ENCODE data around the gene PNMA8B. TPM values are rescaled to one million over a fixed set of nuclear protein-coding genes. Genes with fewer than 3 reads are reported as not detected.

The PNMA8B gene
- total RNA-seq, 2 donors from 2014 or later: 0.96 to 3.1 TPM

- H3K4me3 ChIP-seq: no peak overlapping the region
- H3K27me3 ChIP-seq (replicated peaks; ENCODE audit: insufficient read depth): no peaks in the 10 kb centered on the region
- H3K27ac ChIP-seq: no peak overlapping the region
- DNase-seq (ENCODE audit: low spot score): no peak
- TF ChIP-seq CTCF (IDR thresholded peaks at IDR 0.05): no peak
- TF ChIP-seq POLR2AphosphoS5 (IDR thresholded peaks at IDR 0.05): no peak
- no peak for TF ChIP-seq POLR2A (IDR thresholded peaks at IDR 0.05)
- intact Hi-C loops (cut with DNase I): no loop called here
- no peaks in the 10 kb centered on the region for H3K4me1 ChIP-seq (replicated peaks)
- H3K36me3 ChIP-seq: no peaks in the 10 kb centered on the region
- 59% methylated on average over 2 of the region's 2 CpGs for WGBS
- H3K9me3 ChIP-seq: no peaks in the 10 kb centered on the region
Measured at GRCh38 chr19:46461537-46461936, 34.1 kb downstream of the PNMA8B start.

GRCh38 chr19:46460981-46461380 is 34.7 kb downstream of the PNMA8B start:
- no peak overlapping the region for H3K27ac ChIP-seq
- DNase-seq (ENCODE audit: low spot score): no peak
- intact Hi-C loops (cut with DNase I): no loop called here

GRCh38 chr19:46460055-46460454 is 35.6 kb downstream of the PNMA8B start:
- no peak for DNase-seq (ENCODE audit: low spot score)
- H3K4me1 ChIP-seq (replicated peaks): no peaks in the 10 kb centered on the region
- H3K4me3 ChIP-seq: no peak overlapping the region
- no peaks in the 10 kb centered on the region for H3K9me3 ChIP-seq
- intact Hi-C loops (cut with DNase I): no loop called here
- H3K27ac ChIP-seq: no peak overlapping the region
- H3K36me3 ChIP-seq: no peaks in the 10 kb centered on the region
- WGBS: 98% methylated on average over 2 of the region's 2 CpGs
- no peaks in the 10 kb centered on the region for H3K27me3 ChIP-seq (replicated peaks; ENCODE audit: insufficient read depth)
- no peak for TF ChIP-seq POLR2AphosphoS5 (IDR thresholded peaks at IDR 0.05)
- no peak for TF ChIP-seq POLR2A (IDR thresholded peaks at IDR 0.05)
- no peak for TF ChIP-seq CTCF (IDR thresholded peaks at IDR 0.05)

More at GRCh38 chr19:46460981-46461380, 34.7 kb downstream of the PNMA8B start:
- TF ChIP-seq CTCF (IDR thresholded peaks at IDR 0.05): no peak
- TF ChIP-seq POLR2A (IDR thresholded peaks at IDR 0.05): no peak
- no peak for TF ChIP-seq POLR2AphosphoS5 (IDR thresholded peaks at IDR 0.05)
- H3K9me3 ChIP-seq: no peaks in the 10 kb centered on the region
- H3K4me3 ChIP-seq: no peak overlapping the region
- H3K4me1 ChIP-seq (replicated peaks): no peaks in the 10 kb centered on the region
- H3K36me3 ChIP-seq: no peaks in the 10 kb centered on the region
- WGBS: 94% methylated on average over 1 of the region's 1 CpG
- no peaks in the 10 kb centered on the region for H3K27me3 ChIP-seq (replicated peaks; ENCODE audit: insufficient read depth)

- 96% methylated on average over 5 of the region's 5 CpGs for WGBS
- H3K27ac ChIP-seq: no peak overlapping the region
- H3K27me3 ChIP-seq (replicated peaks; ENCODE audit: insufficient read depth): no peaks in the 10 kb centered on the region
- TF ChIP-seq POLR2AphosphoS5 (IDR thresholded peaks at IDR 0.05) (no peak), CTCF (IDR thresholded peaks at IDR 0.05) (no peak), POLR2A (IDR thresholded peaks at IDR 0.05) (no peak)
- H3K4me3 ChIP-seq: no peak overlapping the region
- no peaks in the 10 kb centered on the region for H3K36me3 ChIP-seq
- no peaks in the 10 kb centered on the region for H3K9me3 ChIP-seq
- no peaks in the 10 kb centered on the region for H3K4me1 ChIP-seq (replicated peaks)
- intact Hi-C loops (cut with DNase I): no loop called here
- DNase-seq (ENCODE audit: low spot score): no peak
Measured at GRCh38 chr19:46456930-46457329, 38.7 kb downstream of the PNMA8B start.

- no peaks in the 10 kb centered on the region for H3K4me1 ChIP-seq (replicated peaks)
- H3K27me3 ChIP-seq (replicated peaks; ENCODE audit: insufficient read depth): no peaks in the 10 kb centered on the region
- TF ChIP-seq CTCF (IDR thresholded peaks at IDR 0.05): no peak
- no peak for TF ChIP-seq POLR2A (IDR thresholded peaks at IDR 0.05)
- no peak for TF ChIP-seq POLR2AphosphoS5 (IDR thresholded peaks at IDR 0.05)
- no peaks in the 10 kb centered on the region for H3K36me3 ChIP-seq
- no peak overlapping the region for H3K4me3 ChIP-seq
- no peak overlapping the region for H3K27ac ChIP-seq
- no peak for DNase-seq (ENCODE audit: low spot score)
- 22% methylated on average over 3 of the region's 3 CpGs for WGBS
- intact Hi-C loops (cut with DNase I): no loop called here
- no peaks in the 10 kb centered on the region for H3K9me3 ChIP-seq
Measured at GRCh38 chr19:46454244-46454643, 41.4 kb downstream of the PNMA8B start.
